NAMALWA (cell line): ENCODE data around the gene MVK.

Source experiments
- DNase-seq: peaks from one replicate; pipeline ENCODE4 v3.0.0-alpha.2; 2015; ENCODE audit warnings: low spot score

The MVK gene

DNA sequence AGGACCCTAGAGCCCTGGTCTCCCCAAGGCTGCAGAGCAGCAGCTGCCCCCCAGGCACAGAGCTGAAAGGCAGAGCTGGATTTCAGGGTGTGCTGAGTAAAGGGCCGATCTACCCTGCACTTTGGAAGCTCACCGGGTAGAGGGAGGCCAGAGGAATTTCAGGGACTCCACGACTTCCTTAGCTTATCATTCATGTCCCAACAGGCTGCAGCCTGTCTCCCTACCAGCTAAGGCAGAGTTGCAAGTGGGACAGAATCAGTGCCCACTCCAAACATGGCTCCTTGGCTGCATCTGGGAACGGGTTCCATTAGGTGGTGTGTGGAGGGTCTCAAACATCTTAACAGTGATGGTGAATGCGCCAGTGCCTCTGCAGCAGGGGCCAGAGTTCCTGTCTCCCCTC lies 27.8 kb upstream of the MVK start:
- no peak for DNase-seq

DNA sequence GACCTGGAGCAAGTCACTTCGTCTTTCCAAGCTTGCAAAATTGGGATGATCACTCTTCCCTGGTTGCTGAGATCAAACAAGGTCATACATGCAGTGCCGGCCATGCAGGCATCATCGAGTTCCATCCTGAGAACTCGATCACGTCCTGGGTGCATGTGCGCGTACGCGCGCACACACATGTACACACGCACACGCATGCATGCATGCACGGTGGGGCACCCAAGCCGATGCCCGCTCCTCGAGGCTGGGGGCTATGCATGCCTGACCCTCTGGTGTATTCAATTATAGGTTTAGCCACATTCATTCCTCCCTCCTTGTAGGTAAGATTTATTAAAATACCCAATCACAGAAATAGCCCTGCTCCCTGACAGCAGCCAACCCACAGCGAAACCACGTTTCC lies 26.3 kb upstream of the MVK start:
- DNase-seq, result no peak

DNA sequence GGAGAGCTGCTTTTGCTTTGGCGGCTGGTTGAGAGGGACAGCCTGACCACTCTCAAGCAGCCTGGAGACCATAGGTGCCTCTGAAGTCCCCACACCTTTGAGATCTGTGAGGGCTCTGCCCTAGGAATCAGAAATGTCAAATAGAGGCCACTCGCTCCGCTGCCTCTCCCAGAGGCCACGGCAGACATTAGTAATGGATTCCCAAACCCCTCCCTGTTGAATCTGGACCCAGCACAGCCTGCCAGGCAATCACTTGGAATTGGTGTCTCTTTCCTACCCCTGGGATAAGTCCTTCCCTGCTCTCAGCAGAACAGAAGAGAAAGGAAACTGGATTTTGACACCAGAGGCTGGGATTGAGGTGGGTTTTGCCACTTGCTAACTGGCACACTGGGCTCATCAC lies 25.3 kb upstream of the MVK start:
- no peak for DNase-seq

DNA sequence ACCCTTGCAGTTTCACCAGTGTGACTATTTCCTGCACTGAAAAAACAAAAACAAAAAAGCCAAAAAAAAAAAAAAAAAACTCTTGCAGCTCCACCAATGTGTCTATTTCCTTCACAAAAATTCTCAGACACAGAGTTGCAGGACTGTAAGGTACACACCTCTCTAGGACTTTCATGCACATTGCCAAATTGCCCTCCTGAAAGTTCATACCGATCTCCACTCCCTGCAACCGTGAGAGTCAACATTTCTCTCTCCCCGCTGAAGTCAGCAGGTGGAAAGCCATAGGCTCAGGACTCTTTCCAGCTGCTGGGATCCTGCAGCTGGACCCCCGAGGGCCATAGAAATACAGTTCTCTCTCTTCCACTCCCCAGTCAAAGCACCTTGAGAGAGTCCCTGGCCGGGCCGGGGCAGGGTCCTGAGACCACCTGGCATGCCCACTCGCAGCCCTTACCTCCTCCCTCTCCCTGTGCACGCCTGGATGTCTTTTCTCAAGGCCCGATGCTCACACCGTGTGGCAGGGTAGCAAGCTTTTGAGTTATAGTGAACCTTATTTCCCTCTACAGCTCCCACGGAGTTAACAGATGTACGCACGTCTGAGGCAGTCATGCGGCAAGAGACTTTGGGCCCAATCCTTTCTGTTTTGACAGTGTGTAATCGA lies 23.9 kb upstream of the MVK start:
- DNase-seq, result no peak

DNA sequence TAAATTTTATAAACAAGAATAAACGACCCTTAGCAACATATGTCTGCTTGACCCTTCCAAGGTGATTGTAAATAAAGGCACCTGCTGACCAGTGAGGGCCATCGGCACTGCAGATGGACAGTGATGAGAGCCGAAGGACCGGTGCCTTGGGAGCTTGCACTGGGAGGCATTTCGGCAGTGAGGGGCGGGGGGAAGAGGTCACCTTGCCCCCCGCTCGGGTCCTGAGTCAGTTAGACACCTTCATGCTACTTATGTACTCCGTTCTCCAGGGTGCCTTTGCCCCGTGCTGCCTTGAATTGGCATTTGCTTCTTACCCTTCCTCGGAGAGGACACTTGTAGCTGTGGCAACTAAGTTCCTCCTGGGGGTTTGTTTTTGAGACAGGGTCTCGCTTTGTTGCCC lies 23.3 kb upstream of the MVK start:
- DNase-seq, result no peak

DNA sequence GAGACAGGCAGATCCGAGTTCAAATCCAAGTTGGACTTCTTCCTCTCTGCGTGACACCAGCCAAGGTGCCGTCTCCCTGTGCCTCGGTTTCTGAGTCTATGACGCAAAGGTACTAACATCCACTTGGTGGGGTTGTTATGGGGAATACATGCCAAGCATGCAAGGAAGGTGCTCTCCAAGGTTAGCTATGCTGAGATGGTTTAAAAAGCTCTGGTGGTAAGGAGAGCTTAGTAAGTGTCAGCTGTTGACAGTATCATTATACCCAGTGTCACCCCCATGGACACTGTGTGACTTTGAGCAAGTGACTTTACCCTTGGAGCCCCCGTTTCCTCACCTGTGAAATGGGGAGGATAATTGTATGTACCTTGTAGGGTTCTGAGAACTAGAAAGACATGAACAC lies 22.5 kb upstream of the MVK start:
- DNase-seq, result no peak

DNA sequence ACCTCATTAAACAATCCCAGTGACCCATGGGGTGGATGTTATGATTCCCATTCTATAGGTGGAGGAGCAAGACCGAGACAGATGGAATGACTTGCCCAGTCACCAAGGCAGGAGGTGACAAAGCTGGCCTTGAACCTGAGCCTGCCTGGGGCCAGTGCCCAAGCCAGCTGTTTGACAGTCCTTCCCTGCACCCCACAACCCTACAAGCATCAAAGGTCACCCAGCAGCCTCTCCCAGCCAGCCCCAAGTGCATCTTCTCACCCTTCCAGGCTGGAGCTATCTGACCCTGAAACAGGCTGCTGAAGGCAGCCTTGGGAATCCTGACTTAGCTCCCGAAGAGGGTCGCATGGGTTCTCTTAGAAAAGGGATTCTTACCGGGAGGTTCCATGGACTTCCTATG lies 20.6 kb upstream of the MVK start:
- DNase-seq, result no peak

DNA sequence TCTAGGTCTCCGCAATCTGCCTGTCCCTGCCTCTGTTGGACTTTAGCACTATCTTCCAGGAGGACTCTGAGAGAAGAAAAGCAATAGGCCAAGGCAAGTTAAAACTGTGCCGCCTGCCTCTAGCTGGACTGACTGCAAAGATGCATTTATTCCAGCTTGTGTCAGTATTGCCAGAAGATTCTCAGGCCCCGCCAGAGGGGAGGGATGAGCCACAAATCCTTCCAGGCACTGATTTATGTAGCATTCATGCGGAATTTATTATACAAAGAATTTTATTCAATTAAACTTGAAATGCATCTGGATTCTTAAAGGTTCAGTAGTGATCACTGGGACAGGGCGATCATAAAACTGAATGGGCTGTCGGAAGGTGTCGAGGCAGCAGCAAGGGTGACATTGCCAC lies 20.1 kb upstream of the MVK start:
- DNase-seq, result no peak

DNA sequence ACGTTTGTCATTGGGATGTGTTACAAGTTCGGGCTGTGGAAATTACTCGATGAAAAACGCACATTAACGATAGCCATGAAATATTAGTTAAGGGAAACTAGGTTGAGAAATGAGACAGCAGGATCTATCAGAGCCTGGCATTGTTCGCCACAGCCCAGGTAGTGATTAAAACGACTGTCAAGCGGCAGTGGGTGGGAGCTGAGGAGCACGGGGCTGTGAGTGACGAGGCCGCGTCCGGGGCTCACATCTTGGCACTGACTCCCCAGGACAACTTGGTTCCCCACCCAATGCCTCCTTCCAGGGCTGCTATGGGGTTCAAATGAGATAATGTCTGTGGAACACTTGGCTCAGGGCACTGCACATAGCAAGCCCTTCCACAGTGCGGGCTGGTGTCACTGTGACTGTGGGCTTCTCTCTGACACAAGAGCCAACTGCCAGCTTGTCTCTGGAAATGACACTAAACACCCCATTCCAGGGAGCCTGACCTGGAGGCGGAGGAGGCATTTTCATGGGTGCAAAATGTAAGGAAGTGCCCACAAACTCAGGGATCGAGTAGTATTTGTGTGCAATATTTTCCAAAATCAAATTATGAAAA lies 19.6 kb upstream of the MVK start:
- no peak for DNase-seq

DNA sequence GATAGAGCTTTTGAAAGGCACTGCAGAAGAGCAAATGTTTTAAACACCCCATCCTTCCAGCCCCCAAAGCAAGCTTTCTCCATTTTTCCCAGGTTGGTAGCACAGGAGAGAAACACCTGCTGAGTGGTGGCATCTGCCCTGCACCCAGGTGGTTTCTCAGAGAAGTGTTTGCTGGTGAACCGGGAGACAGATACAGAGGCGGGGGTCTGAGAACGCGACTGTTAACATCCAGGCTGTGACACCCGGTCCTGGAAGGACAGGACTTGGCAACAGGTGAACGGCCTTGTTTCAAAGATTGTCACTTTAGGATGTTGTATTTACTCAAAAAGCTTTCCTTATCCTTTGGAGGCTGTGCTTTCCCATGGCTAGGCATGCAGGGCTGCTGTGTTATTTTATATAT lies 18.8 kb upstream of the MVK start:
- DNase-seq, result no peak

DNA sequence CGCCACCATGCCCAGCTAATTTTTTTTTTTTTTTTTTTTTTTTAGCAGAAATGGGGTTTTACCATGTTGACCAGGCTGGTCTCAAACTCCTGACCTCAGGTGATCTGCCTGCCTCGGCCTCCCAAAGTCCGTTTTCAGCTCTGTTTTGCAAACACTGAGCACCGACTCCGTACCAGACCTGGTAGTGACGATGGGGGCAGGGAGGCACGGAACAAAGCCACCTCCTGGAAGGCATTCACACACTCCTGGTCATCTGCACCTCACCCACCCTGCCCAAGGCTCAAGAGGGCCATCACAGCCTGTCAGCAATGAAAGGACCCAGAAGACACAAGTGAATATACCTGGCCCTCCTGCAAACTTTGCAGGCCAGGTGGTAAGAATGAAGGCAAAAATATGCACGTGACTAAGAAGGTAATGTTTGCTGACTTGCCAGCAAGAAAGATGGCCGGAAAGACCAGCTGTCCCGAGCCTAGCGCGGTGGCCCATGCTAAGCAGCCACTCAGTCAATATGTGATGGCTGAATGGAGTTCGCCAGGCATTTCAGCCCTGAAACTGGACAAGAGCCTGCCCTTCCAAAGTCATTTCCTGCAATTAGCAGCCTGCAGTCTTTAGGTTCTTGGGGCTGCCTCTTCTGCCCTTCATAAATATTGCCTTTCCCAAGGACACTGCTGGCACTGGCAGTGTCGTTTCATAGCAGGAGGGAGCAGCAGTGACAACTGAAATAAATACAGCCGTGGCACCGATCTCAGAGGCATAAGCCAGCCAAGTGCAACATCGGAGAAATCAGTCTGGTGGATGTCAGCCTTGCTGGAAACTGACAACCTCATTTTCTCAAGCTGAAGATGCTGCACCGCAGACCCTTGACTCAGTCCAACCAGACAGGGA lies 17.9 kb upstream of the MVK start:
- DNase-seq, result no peak

DNA sequence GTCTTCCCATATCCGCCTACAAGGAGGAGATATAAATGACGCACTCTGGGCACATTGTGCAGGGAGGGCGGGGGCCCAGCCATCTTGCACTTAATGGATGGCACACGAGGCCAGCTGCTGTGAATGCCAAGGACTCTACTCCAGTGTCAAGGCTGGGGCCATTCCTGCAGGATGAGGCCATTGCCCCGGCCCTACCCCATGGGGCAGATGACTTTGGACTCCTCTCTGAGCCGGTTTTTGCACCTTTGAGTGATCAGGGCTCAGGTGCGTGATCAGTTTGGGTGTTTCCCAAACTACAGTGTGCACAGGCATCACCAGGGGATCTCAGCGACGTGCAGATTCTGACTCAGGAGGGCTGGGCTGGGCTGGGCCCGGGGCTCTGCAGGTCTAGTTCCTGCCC lies 16.4 kb upstream of the MVK start:
- DNase-seq, result no peak

DNA sequence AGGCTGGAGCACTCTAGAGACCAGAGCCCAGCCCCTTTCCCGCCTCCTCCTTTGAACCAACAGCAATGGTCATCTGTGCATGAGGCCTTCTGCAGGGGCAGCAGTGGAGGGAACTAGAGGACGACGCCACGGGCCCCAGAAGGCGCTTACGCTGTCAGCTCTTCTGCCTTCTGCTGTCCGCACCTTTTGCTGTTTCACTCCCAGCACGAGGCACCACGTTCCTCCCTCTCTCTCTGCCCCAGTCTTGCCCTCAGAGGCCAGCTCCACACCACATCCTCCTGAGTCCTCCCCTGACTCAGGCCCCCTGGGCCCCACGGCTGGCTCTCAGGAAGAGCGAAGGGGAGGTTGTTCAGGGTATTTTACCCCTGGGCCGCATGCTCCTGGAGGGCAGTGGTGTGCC lies 15.8 kb upstream of the MVK start:
- DNase-seq, result no peak

DNA sequence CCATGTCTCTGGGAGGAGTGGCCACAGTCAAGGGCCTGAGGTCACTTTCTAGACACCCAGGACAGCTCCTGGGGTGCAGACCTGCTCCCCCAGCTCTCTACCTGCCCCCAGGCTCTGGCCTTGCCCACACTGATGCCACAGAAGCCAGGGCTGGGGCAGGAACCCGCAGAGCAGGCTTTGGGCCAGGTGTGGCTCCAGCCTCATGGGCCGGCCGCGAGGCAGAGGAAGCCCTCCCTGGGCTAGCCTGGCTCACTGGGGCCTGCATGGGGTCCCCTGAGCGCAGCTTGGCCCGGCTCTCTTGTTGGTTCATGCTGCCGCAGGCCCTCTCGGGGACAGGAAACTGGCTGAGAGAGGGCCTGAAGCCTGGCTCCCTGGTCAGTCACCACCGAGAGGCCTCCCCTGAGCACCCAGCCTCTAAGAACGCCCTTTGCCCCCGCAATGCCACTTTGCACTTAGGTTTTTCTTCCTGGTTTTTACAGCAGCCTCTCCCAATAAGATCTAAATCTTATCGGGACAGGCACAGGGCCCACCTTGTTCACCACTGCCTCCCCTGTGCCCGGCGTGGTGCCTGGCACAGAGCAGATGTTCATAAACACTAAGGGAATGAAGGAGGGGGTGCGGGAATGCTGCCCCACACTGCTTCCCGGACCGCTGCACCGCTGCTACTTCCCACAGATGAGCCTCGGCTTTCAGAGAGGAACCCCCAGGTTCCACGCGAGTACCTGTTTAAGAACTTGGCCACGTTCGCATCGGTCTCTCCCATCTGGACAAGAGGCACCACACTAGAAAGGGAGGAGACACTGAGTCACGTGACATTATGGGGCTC lies 15.0 kb upstream of the MVK start:
- DNase-seq, result no peak

DNA sequence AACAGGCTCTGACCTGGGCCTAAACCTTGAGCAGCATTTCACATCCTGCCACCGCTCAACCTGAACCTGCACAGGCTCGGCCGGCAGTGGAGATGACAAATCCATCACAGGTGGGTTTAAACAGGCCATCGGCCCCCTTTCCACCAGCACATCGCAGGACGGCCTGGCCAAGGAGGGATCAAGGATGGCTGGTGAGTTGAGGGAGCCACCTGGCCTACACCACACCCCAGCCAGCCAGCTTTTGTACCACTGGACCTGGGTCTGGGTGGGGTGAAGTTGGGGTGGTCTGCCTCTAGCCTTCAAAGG lies 14.4 kb upstream of the MVK start:
- DNase-seq, result no peak

DNA sequence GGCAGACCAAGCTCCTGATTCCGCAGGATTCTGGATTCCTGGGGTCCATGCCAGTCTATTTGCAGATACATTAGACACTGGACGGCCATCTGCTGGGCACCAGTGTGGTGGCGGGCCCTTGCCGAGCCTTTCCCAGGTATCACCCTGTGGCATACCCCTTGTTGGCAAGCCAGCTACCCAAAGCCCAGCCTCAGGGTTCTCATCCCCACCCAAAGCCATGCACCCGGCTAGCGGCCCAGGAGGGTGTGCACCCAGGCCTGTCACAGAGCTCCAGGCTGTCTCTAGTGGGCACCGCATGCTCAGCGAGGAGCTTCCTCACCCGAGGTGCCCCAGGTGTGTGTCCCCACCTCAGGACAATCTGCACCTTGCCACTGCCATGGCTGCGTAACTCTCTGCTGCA lies 14.0 kb upstream of the MVK start:
- DNase-seq, result no peak

DNA sequence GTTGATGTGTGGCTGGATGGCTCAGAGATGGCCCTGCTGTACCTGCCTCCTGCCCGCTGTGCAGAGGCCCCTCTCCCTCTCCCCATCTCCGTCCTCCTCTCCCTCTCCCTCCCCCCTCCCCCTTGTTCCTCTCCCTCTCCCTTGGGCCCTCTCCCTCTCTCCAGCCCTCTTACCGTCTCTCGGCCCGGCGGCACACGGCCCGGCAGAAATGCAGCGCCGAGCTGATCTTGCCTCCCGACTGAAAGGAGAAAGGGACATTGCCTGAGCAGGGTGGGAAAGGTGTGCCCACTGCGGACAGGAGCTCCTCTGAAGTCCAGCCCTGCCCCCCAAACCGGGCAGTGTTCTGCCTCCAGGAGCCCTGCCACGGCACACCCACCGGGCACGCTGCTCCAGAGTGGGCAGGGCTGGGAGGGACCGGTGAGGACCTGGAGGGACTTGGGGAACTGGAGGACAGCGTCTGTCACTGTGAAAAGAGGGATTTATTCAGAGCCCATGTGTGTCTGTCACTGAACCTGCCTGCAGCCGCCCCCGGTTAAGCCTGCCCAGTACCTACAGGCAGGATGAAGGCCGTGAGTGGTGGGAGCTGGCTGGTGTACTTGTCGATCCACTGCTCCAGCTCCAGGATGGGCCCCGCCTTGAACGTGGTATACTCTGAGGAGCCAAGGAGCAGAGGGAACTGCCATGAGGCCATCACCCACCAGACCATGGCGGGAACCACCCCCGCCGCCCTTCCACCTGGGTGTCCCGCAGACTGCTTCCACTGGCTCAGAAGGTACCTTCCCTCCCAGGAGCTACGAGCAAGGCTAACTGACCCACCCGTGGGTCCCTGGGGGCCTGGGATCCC lies 12.5 kb upstream of the MVK start:
- DNase-seq, result no peak

DNA sequence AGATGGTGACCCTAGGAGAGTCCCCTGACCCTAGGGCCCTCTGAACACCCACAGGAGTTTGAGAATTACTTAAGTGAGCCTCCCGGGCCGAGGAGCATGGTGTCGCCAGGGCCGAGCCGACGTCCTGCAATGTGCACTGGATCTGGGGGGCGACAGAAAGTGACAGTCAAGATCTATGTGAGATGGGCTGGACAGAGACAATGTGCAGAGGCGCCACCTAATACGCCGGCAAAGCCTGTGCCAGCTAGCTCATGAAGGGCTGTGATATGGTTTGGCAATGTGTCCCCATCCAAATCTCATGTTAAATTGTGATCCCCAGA lies 11.9 kb upstream of the MVK start:
- no peak for DNase-seq

DNA sequence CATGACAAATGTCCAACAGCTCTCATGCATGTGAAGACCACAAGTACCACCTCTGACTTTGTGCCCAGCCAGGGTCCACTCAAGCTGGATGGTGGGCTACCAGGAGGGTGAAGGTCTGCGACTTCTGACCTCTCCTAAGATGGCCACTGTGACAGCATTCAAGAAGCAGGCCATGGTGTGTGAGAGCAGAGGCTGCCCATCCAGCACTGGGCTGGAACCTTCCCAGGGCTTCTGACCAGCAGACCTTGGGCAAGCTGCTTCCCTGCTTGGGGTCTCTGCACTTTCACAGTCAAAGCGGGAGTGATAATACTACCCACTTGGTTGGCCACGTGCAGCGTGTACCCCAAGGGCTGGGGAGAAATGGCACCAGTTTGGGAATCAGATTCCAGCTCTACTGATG lies 10.7 kb upstream of the MVK start:
- no peak for DNase-seq

DNA sequence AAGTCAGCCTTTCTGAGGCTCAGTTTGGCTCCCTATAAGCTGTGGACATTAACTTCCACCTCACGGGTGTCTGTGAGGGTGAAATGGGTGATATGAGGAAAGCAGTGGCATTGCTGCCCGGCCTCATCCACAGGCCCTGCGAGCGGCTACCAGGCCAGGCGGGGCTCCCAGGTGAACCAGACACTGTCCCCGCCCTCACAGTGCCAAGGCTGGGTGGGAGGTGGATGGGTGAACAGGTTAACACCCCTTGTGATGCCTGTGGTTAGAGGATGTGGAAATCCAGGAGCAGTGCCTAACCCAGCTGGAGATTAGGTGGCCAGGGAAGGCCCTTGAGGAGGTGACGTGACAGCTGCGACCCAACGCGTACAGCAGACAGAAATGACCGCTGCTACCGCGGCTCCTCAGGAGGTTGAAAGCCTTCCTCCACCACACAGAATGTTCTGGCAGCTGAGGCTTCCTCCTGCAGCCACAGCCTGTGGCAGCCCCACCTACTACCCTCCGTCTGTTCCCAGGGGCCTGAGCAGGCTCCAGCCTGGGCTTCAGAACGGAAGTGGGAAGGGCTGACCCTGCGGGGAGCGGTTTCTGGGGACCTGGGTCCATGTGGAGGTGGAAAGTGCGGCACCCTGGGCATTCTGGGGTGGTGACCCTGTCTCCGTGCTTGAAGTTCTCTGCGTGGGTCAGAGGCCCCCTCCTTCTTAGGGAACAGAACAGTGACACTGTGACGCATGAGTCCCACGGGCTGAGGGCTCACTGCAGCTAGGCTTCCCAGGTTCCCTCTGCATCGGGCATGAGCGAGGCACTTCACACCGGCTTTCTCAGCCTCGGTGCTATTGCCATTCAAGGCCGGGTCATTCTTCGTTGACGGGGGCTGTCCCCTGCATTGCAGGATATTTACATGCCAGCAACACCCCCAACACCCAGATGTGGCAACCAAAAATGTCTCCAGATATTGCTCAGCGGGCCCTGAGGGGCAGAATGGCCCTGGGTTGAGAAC lies 10.0 kb upstream of the MVK start:
- DNase-seq, result no peak

DNA sequence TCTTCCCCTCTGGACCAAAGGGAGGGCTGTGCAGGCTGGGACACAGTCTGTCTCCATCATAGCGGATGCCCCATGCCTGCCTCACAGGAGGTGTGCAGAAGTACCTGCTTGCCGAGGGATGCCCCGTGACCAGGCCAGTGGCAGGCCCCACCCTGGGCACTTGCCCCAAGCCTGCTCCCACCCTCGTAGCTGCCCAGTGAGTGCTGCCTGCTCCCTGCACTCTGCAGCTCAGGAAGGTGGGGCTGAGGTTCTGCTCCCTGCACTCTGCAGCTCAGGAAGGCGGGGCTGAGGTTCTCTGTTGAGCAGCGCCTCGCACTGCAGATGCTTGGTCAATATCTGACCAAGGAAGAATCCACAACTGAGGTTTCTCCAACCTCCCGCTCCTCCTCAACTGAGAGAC lies 7.2 kb upstream of the MVK start:
- no peak for DNase-seq
